Measurements from ENCODE around the gene PTMA.
A peak's percentile ranks its signal among the peaks of the same experiment; 100 is the strongest.

The PTMA gene

GRCh38 chr2:231717281-231718171 is 9.2 kb downstream of the PTMA start:
- Histone ChIP-seq H3K36me3 (no peaks in the 10 kb centered on the region), H3K27ac (peak overlapping the region; percentile 59), H3K4me1 (ENCODE audit: control insufficient read depth in 1 of 2, insufficient read depth in 1 of 2, low read depth in 1 of 2, low read length in 1 of 2) (peaks cover 5 to 22% of the 10 kb centered on the region in 2 experiments), H3K27me3 (no peaks in the 10 kb centered on the region), H3K9me3 (no peaks in the 10 kb centered on the region), H3K4me3 (ENCODE audit: low read depth in 1 of 2, low read length in 1 of 2) (no peak overlapping the region)
- no peak for TF ChIP-seq CTCF (IDR thresholded peaks at IDR 0.05)

GRCh38 chr2:231718799-231719198 is 10.5 kb downstream of the PTMA start:
- H3K4me3 ChIP-seq (ENCODE audit: low read depth in 1 of 2, low read length in 1 of 2), result no peak overlapping the region
- no peaks in the 10 kb centered on the region for H3K27me3 ChIP-seq
- H3K36me3 ChIP-seq, result no peaks in the 10 kb centered on the region
- H3K27ac ChIP-seq, result no peak overlapping the region
- no peak for TF ChIP-seq CTCF (IDR thresholded peaks at IDR 0.05)
- peaks cover 4 to 12% of the 10 kb centered on the region in 2 experiments for H3K4me1 ChIP-seq (ENCODE audit: control insufficient read depth in 1 of 2, insufficient read depth in 1 of 2, low read depth in 1 of 2, low read length in 1 of 2)
- H3K9me3 ChIP-seq, result no peaks in the 10 kb centered on the region

- peaks cover 0 to 4% of the 10 kb centered on the region in 2 experiments for H3K4me1 ChIP-seq (ENCODE audit: control insufficient read depth in 1 of 2, insufficient read depth in 1 of 2, low read depth in 1 of 2, low read length in 1 of 2)
- H3K4me3 ChIP-seq (ENCODE audit: low read depth in 1 of 2, low read length in 1 of 2), result no peak overlapping the region
- no peaks in the 10 kb centered on the region for H3K9me3 ChIP-seq
- no peak for TF ChIP-seq CTCF (IDR thresholded peaks at IDR 0.05)
- no peak overlapping the region for H3K27ac ChIP-seq
- no peaks in the 10 kb centered on the region for H3K27me3 ChIP-seq
- no peaks in the 10 kb centered on the region for H3K36me3 ChIP-seq
These were observed 12.1 kb downstream of the PTMA start for GRCh38 chr2:231720292-231720986.

DNA sequence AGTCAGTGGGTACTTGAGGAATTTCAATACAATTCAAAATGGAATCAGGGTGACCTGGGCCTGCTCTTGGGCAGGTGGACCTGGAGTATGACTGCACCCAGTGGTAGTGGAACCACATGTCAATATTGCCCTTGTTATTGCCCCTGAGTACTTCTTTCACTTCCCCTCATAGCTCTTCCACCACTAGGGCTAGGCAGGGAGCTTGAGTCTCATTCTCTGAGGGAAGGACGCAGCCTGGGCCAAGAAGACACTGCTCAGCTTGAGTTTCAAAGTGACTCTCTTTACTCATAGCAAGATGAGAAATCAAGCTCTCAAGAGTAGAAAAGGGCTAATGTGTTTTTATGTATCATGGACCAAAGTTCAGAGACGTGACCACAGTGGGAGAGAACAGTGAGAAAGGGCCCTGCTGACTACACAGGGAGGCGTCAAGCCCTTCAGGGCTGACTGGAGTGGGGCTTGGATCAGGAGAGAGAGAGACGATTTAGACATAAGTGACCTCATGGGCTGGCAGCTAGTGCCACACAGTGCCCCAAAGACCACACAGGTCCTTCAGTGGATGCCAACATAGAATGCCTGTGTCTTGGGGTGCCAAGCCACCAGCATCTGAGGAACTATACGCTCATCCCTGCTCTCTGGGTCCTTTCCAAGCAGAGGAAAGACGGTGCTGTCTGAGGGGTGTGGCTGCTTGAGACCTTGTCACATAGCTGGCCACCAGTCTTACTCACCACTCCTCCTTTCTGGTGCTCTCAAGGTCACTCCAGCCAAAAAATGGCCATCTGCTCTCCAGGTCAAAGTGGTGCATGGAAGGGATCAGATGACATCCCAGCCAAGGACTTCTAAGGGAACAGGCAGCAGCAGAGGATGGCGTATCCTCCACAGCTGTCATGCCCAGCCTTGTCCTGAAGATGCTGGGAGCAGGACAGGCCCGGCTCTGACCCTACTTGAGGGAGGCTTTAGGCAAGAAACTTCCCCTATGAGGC is 13.0 kb downstream of the PTMA start:
- TF ChIP-seq CTCF (IDR thresholded peaks at IDR 0.05), result no peak
- no peak overlapping the region for H3K27ac ChIP-seq
- H3K4me3 ChIP-seq (ENCODE audit: low read depth in 1 of 2, low read length in 1 of 2), result no peak overlapping the region
- H3K4me1 ChIP-seq (ENCODE audit: control insufficient read depth in 1 of 2, insufficient read depth in 1 of 2, low read depth in 1 of 2, low read length in 1 of 2), result peaks cover 0 to 4% of the 10 kb centered on the region in 2 experiments
- H3K9me3 ChIP-seq, result no peaks in the 10 kb centered on the region
- H3K36me3 ChIP-seq, result no peaks in the 10 kb centered on the region
- no peaks in the 10 kb centered on the region for H3K27me3 ChIP-seq

DNA sequence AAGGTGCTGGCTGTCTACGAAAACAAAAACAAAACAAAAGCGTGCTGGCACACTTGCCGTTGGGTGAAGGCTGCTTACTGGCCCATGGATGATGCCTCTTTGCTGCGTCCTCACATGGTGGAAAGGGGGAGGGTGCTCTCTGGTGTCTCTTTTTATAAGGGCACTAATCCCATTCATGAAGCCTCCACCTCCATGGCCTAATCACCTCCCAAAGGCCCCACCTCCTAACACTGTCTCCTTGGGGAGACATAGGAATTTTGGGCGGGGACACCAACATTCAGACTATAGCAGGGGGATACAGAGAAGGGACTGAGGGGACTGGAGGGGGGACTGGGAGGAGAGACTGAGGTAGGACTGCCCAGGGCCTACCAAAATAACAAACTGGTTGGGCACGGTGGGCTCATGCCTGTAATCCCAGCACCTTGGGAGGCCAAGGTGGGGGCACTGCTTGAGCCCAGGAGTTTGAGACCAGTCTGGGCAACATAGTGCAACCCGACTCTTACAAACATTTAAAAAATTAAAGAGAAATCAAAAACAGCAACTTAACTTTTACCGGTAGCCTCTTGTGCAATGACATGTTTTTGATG is 14.5 kb downstream of the PTMA start:
- no peaks in the 10 kb centered on the region for H3K36me3 ChIP-seq
- H3K9me3 ChIP-seq, result no peaks in the 10 kb centered on the region
- TF ChIP-seq CTCF (IDR thresholded peaks at IDR 0.05), result no peak

More for the DNA sequence above, 14.5 kb downstream of the PTMA start:
- Histone ChIP-seq H3K27me3 (no peaks in the 10 kb centered on the region), H3K4me1 (ENCODE audit: control insufficient read depth in 1 of 2, insufficient read depth in 1 of 2, low read depth in 1 of 2, low read length in 1 of 2) (no peaks in the 10 kb centered on the region), H3K27ac (no peak overlapping the region), H3K4me3 (ENCODE audit: low read depth in 1 of 2, low read length in 1 of 2) (no peak overlapping the region)
